IMR-90 (cell line): Measurements from ENCODE around the gene TRPM1. TPM values are rescaled to one million over a fixed set of nuclear protein-coding genes. Genes with fewer than 3 reads are reported as not detected.

Experiments used
- ATAC-seq: fragments of 200-7000 bp; cut with Tn5 transposase; 2 replicates; pipeline ENCODE4 v1.9.1; 2020; ENCODE audit warnings: low read depth, mild to moderate bottlenecking, moderate library complexity
- BruUV-seq: library from RNA; stranded (reverse); fragments of 400-500 nt; replicated peaks from 2 replicates; lab custom pipeline; 2021; lab: Mats Ljungman, UMichigan
- CTCF ChIA-PET: fragments of 300-600 bp; formaldehyde crosslinking; extraction: SDS; loops from one replicate; lab custom pipeline; 2021; ENCODE audit warnings: antibody characterized with exemption; lab: Yijun Ruan, JAX
- POLR2A ChIA-PET: fragments of 300-600 bp; sonication (Branson Sonifier 250); formaldehyde crosslinking; loops from one replicate; lab custom pipeline; 2022; ENCODE audit warnings: antibody characterized with exemption; ENCODE audit not compliant: unreplicated experiment; lab: Charles Lee
- DNase-seq: peaks from one replicate; pipeline ENCODE4 v3.0.0; 2013
- H2AFZ ChIP-seq: replicated peaks from 2 replicates; pipeline ENCODE3; 2013; ENCODE audit warnings: low read length, mild to moderate bottlenecking; ENCODE audit not compliant: poor library complexity
- H2AK5ac ChIP-seq: 2 replicates; pipeline ENCODE4 v1.6.1; 2013; ENCODE audit warnings: low read depth, low read length, inconsistent platforms
- H2AK9ac ChIP-seq: replicated peaks from 2 replicates; pipeline ENCODE3; 2013; ENCODE audit warnings: mild to moderate bottlenecking, low read depth, low read length, moderate library complexity; ENCODE audit not compliant: poor library complexity
- H2BK120ac ChIP-seq: 2 replicates; pipeline ENCODE4 v1.6.1; 2013; ENCODE audit warnings: low read depth, low read length, inconsistent platforms
- H2BK15ac ChIP-seq: 3 replicates; pipeline ENCODE4 v1.6.1; 2013; ENCODE audit warnings: low read depth, low read length, inconsistent platforms
- H2BK20ac ChIP-seq: 2 replicates; pipeline ENCODE4 v1.6.1; 2013; ENCODE audit warnings: low read depth, mild to moderate bottlenecking, inconsistent platforms, low read length, moderate library complexity
- H2BK5ac ChIP-seq: 2 replicates; pipeline ENCODE4 v1.6.1; 2013; ENCODE audit warnings: mild to moderate bottlenecking, low read depth, low read length, inconsistent platforms; ENCODE audit not compliant: poor library complexity, severe bottlenecking
- H3K14ac ChIP-seq: replicated peaks from 2 replicates; pipeline ENCODE4 v1.6.1; 2013; ENCODE audit warnings: low read depth, low read length, inconsistent platforms
- H3K18ac ChIP-seq: 2 replicates; pipeline ENCODE4 v1.6.1; 2013; ENCODE audit warnings: low read depth, low read length, control low read depth
- H3K23ac ChIP-seq: 2 replicates; pipeline ENCODE4 v1.6.1; 2013; ENCODE audit warnings: low read depth, low read length, inconsistent platforms
- H3K27ac ChIP-seq: 2 replicates; pipeline ENCODE4 v1.5.1; 2013; ENCODE audit warnings: mild to moderate bottlenecking, control low read depth, low read length; ENCODE audit not compliant: insufficient read depth
- H3K27me3 ChIP-seq: 2 replicates; pipeline ENCODE4 v1.6.1; 2013; ENCODE audit warnings: low read length; ENCODE audit not compliant: control insufficient read depth, insufficient read depth
- H3K36me3 ChIP-seq: 2 replicates; pipeline ENCODE4 v1.6.1; 2013; ENCODE audit warnings: low read length, mixed read lengths; ENCODE audit not compliant: control insufficient read depth, insufficient read depth
- H3K4ac ChIP-seq: 2 replicates; pipeline ENCODE4 v1.6.1; 2013; ENCODE audit warnings: low read depth, low read length, inconsistent platforms
- H3K4me1 ChIP-seq: 2 replicates; pipeline ENCODE4 v1.6.1; 2013; ENCODE audit warnings: low read length, mixed read lengths; ENCODE audit not compliant: control insufficient read depth, insufficient read depth
- H3K4me2 ChIP-seq: 2 replicates; pipeline ENCODE4 v1.6.1; 2013; ENCODE audit warnings: low read depth, mild to moderate bottlenecking, control low read depth, low read length, moderate library complexity
- H3K4me3 ChIP-seq: 2 replicates; pipeline ENCODE4 v1.5.1; 2013; ENCODE audit warnings: low read depth, mild to moderate bottlenecking, control low read depth, low read length, moderate library complexity; ENCODE audit not compliant: insufficient read depth
- H3K56ac ChIP-seq: 2 replicates; pipeline ENCODE4 v1.6.1; 2013; ENCODE audit warnings: low read length, inconsistent platforms; ENCODE audit not compliant: insufficient read depth; ENCODE audit errors: extremely low read depth
- H3K79me1 ChIP-seq, 2 experiments: 2 replicates each; pipeline ENCODE4 v1.6.1; 2013; ENCODE audit warnings: low read length in 2 of 2, inconsistent platforms in 1 of 2, low read depth in 1 of 2
- H3K9ac ChIP-seq: 2 replicates; pipeline ENCODE4 v1.6.1; 2013; ENCODE audit warnings: low read depth, low read length, control low read depth
- H3K9me1 ChIP-seq: 2 replicates; pipeline ENCODE4 v1.6.1; 2013; ENCODE audit warnings: low read length, inconsistent platforms; ENCODE audit not compliant: insufficient read depth
- H3K9me3 ChIP-seq: 2 replicates; pipeline ENCODE4 v1.6.1; 2013; ENCODE audit warnings: low read length; ENCODE audit not compliant: control insufficient read depth, insufficient read depth
- H4K20me1 ChIP-seq: 2 replicates; pipeline ENCODE4 v1.6.1; 2013; ENCODE audit warnings: low read length, inconsistent platforms; ENCODE audit not compliant: insufficient read depth
- H4K5ac ChIP-seq: 2 replicates; pipeline ENCODE4 v1.6.1; 2013; ENCODE audit warnings: mild to moderate bottlenecking, low read depth, low read length, control low read depth
- H4K8ac ChIP-seq, 2 experiments: 2 replicates each; pipeline ENCODE4 v1.6.1; 2013; ENCODE audit warnings: low read depth in 2 of 2, low read length in 2 of 2, control low read depth in 1 of 2, inconsistent platforms in 1 of 2
- H4K91ac ChIP-seq: 2 replicates; pipeline ENCODE4 v1.6.1; 2013; ENCODE audit warnings: low read depth, low read length, inconsistent platforms; ENCODE audit not compliant: insufficient read depth
- BHLHE40 ChIP-seq: fragments of 150-350 bp; IDR thresholded peaks from 2 replicates; pipeline ENCODE4 v1.6.1; 2016; ENCODE audit warnings: mild to moderate bottlenecking, low read depth, low read length
- FOS ChIP-seq: fragments of 150-350 bp; IDR thresholded peaks from 2 replicates; pipeline ENCODE4 v1.6.1; 2016; ENCODE audit warnings: low read depth, low read length
- MAZ ChIP-seq: IDR thresholded peaks from 2 replicates; pipeline ENCODE4 v1.6.1; 2012; ENCODE audit warnings: low read depth, mild to moderate bottlenecking, low read length, improper control_type of control experiment, moderate library complexity, borderline replicate concordance
- MXI1 ChIP-seq: IDR thresholded peaks from 2 replicates; pipeline ENCODE4 v1.6.1; 2012; ENCODE audit warnings: low read depth, mild to moderate bottlenecking, low read length, moderate library complexity, borderline replicate concordance
- NFE2L2 ChIP-seq: fragments of 150-350 bp; IDR thresholded peaks from 2 replicates; pipeline ENCODE4 v1.6.1; 2016; ENCODE audit warnings: low read depth, mild to moderate bottlenecking, low read length
- POLR2A ChIP-seq: IDR thresholded peaks from 2 replicates; pipeline ENCODE4 v1.6.1; 2012; ENCODE audit warnings: mild to moderate bottlenecking, low read depth, low read length
- RFX5 ChIP-seq: IDR thresholded peaks from 2 replicates; pipeline ENCODE4 v1.8.0; 2012; ENCODE audit warnings: low read depth, mild to moderate bottlenecking, low read length, moderate library complexity
- SMC3 ChIP-seq: fragments of 150-350 bp; IDR thresholded peaks from 2 replicates; pipeline ENCODE4 v1.6.1; 2016; ENCODE audit warnings: low read depth, mild to moderate bottlenecking, antibody characterized with exemption, low read length, moderate library complexity
- WGBS, 2 experiments: methylation state at CpG; one replicate each; pipeline versions ENCODE4 v1.1.5 to v1.1.7; 2013; ENCODE audit warnings: missing lambda C conversion rate in 2 of 2; ENCODE audit not compliant: insufficient read length in 1 of 2; ENCODE audit errors: extremely low coverage in 2 of 2; 5-methylcytosine and 5-hydroxymethylcytosine counted together
- dilution Hi-C: fragments of 300-500 bp; cut with HindIII; formaldehyde crosslinking; loops from one replicate; pipeline ENCODE4 v1.14.3; 2018; ENCODE audit warnings: low sequenced_read_pairs; ENCODE audit not compliant: unreplicated experiment
- in situ Hi-C: fragments of 300-500 bp; cut with MboI; formaldehyde crosslinking; loops from 3 replicates; pipeline ENCODE4 v1.14.3; 2019; ENCODE audit warnings: low sequenced_read_pairs, inconsistent platforms, mixed read lengths
- intact Hi-C: fragments of 100-400 bp; cut with micrococcal nuclease; formaldehyde crosslinking; loops from 2 replicates; pipeline ENCODE4 v1.10.0; 2022
- polyA plus RNA-seq, 3 experiments: library from polyadenylated mRNA; depleted of rRNA; stranded (reverse); fragments of >200 nt; gene quantifications; 2 replicates each; pipeline ENCODE4 v1.2.3, GENCODE V29; 2012; ENCODE audit warnings: low replicate concordance in 1 of 3
- total RNA-seq: library from RNA; depleted of rRNA; stranded (reverse); fragments of >200 nt; gene quantifications from 2 replicates; pipeline ENCODE4 v1.2.3, GENCODE V29; 2012
- TF ChIP-seq, protein P1 (sequence below): fragments of 150-350 bp; IDR thresholded peaks from 2 replicates; pipeline ENCODE4 v1.6.1; 2016; ENCODE audit warnings: low read depth, mild to moderate bottlenecking, low read length, moderate library complexity, borderline replicate concordance

The TRPM1 gene
- total and polyA plus RNA-seq, 2 of the 4 experiments (the other 2 are of a cell fraction) = not detected

- Histone ChIP-seq H2AK5ac (no peak overlapping the region), H3K14ac (no peak overlapping the region), H2BK5ac (no peak overlapping the region), H2BK120ac (no peak overlapping the region), H3K36me3 (no peaks in the 10 kb centered on the region), H3K4me1 (no peaks in the 10 kb centered on the region), H4K20me1 (no peaks in the 10 kb centered on the region), H3K9ac (no peak overlapping the region), H3K23ac (no peak overlapping the region), H2AK9ac (no peak overlapping the region), H4K91ac (no peak overlapping the region), H2BK15ac (no peak overlapping the region), H2BK20ac (no peak overlapping the region), H3K79me1 (no peaks in the 10 kb centered on the region), H3K56ac (no peak overlapping the region), H4K5ac (no peak overlapping the region), H4K8ac (no peak overlapping the region), H3K4me3 (no peak overlapping the region), H3K27ac (no peak overlapping the region), H3K4me2 (no peak overlapping the region), H3K9me3 (no peaks in the 10 kb centered on the region), H3K9me1 (0 out of 2 replicates have a peak, but pooled peaks cover 2% of the 10 kb centered on the region), H3K18ac (no peak overlapping the region), H2AFZ (no peak overlapping the region), H3K27me3 (peaks cover 24% of the 10 kb centered on the region), H3K4ac (no peak overlapping the region)
- no CpG with 5 or more reads among the region's 4 CpGs for WGBS, 2 experiments
- DNase-seq (no peak), ATAC-seq (no peak)
- TF ChIP-seq NFE2L2 = no peak
- no peak for TF ChIP-seq POLR2A
- TF ChIP-seq, protein P1, sequence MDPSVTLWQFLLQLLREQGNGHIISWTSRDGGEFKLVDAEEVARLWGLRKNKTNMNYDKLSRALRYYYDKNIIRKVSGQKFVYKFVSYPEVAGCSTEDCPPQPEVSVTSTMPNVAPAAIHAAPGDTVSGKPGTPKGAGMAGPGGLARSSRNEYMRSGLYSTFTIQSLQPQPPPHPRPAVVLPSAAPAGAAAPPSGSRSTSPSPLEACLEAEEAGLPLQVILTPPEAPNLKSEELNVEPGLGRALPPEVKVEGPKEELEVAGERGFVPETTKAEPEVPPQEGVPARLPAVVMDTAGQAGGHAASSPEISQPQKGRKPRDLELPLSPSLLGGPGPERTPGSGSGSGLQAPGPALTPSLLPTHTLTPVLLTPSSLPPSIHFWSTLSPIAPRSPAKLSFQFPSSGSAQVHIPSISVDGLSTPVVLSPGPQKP = no peak
- no peak for TF ChIP-seq FOS
- no peak for TF ChIP-seq MXI1
- TF ChIP-seq SMC3 = no peak
- no peak for TF ChIP-seq BHLHE40
- TF ChIP-seq RFX5 = no peak
- TF ChIP-seq MAZ = no peak
- BruUV-seq = no TSS peak
- ChIA-PET POLR2A (no interaction called here), CTCF (no interaction called here)
- intact Hi-C loops = no loop called here
- dilution Hi-C loops = no loop called here
- in situ Hi-C loops = no loop called here
Measured at GRCh38 chr15:31098953-31099740, 2.4 kb downstream of the TRPM1 start.
